SK-N-SH treated with all-trans-retinoic acid at 6 μM for 48 hours (cell line): ENCODE data around the gene FNBP1L.

Experiments used
- CREB5 ChIP-seq: fragments of 250-450 bp; sonication (Bioruptor Pico); IDR thresholded peaks from 2 replicates; pipeline ENCODE4 v1.5.1; 2020; ENCODE audit warnings: low read depth, mild to moderate bottlenecking, moderate library complexity
- ZFP3 ChIP-seq: fragments of 250-450 bp; sonication (Bioruptor Pico); IDR thresholded peaks from 2 replicates; pipeline ENCODE4 v1.5.0; 2020; ENCODE audit warnings: mild to moderate bottlenecking, moderate library complexity

GRCh38 chr1:93416183-93416582 is 31.7 kb upstream of the FNBP1L start:
- no peak for TF ChIP-seq ZFP3 (CRISPR knock-in tag)
- TF ChIP-seq CREB5 (CRISPR knock-in tag), result no peak
